Central memory CD4-positive, alpha-beta T cell (primary cell): Measurements from ENCODE around the gene TMEM14A.
A peak's percentile ranks its signal among the peaks of the same experiment; 100 is the strongest.
"Not testable (repeated sequence)": the region's sequence is repeated elsewhere in the genome, so short reads cannot be mapped to it uniquely, and the experiment has no call there.

Source experiments
- DNase-seq: peaks from one replicate; pipeline ENCODE4 v3.0.0; 2022

Gene TMEM14A

DNA sequence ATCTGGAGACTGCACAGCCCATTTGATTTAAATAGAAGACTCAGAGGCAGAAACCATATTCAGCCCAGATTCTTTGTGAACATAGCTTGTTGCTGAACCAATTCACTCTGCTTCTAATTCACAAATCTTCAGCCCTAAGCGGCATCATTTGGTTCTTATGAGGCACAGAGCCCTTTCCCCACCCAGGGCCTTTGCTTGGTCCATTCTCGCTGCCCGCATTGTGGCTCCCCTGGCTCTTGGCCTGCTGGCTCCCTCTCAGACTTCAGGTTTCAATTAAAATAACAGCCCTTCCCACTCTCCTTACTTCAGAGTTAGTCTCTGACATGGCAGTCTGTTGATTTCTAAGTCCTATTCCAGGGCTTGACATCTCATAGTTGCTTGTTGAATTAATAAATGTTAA lies 9.4 kb upstream of the TMEM14A start:
- DNase-seq: no peak

DNA sequence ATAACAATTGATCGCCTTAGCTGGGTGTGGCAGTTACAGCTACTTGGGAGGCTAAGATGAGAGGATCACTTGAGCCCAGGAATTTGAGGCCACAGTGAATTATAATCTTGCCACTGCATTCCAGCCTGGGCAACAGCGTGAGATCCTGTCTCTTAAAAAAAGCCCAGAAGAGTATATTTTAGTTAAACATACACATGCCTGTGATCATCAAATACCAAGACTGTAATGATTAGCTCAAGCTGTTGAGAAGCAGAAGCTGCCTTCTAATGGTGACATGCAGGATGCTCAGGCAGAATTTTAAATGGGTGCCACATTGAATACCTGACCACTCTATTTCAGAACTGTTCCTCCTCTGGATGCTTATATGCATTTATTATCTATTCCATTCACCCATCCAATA lies 8.9 kb upstream of the TMEM14A start:
- no peak for DNase-seq

DNA sequence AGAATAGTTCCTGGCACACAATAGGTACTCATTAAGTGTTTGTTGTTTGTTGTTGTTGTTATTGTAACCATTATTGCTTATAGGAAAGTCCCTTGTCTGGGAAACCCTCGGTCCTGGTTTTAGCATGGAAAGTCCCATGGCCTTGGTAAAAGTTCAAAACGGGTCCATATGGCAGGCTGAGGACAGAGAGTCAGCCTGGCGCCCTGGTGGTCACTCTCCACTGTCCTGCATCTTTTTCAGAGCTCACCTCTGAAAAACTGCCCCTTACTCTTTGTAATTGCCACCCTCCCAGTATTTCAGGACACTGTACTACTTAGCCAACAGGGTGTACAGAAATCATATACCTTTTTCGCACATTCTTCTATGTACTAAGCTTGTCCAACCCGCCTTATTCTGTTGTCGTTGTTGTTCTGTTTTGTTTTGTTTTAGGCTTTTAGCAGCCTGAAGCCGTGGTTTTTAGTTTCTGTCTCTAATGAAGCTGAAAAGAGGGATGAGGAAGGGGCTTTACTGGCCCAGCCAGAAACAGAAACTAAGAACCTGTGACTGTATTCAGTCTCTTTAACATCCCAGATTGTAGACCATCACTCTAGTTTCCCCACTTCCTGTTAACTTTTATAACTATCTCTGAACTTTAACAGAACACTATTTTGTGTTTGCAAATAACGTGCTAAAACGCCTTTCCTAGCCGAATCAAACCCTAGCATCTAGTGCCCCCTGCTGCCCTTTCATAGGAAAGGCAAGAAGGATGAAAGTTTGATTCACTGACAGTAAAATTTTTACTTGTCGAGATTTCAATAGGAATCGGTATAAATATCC lies 7.6 kb upstream of the TMEM14A start:
- DNase-seq: peak; percentile 63

DNA sequence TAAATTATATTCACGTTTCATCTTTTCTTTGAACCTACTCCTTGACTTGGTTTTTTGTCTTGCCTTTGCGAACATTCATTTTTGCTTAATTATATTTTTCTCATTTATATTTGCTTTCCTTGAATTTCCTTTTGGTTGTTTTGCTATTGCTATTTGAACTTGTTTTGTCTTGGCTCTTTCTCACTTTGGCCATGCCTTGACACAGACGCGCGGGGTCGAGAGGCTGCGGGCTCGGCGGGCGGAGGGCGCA lies 7.1 kb upstream of the TMEM14A start:
- no peak for DNase-seq

DNA sequence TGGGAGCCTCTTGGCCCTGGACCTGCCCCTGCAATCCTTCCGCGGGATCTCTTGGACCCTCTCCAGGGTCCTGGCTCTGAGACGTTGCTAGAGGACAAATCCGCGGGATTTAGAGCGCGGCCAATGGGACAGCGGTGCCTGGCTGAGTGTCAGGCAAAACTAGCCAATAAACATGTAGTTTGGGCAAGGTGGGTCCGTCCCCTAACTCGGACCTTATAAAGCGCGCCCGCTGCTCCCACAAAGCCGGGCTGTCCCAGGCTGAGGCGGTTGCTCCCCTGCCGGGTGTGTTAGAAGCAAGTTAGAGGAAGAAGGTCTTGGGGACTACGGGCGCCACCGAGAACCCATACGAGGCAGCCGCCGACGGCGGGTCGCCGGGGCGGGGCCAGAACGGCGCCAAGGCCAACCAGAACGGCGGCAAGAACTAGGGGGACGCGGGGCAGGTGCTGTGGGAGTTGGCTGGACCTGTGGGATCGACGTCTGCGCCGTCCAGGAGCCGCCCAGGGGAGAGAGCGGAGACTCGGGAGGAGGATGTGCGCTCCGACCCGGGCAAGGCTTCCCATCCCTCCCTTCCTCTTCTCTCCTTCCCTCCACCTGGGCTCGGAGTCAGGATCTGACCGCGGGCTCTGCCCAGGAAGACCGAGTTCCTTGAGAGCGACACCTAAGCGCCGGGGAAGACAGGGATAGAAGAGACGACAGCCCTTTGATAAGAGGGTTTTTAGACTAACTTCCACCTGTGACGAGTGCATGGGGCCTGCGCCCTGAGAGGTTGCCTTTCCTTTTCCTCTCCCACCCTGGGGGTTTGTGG lies 6.5 kb upstream of the TMEM14A start:
- DNase-seq: peak; percentile 34

DNA sequence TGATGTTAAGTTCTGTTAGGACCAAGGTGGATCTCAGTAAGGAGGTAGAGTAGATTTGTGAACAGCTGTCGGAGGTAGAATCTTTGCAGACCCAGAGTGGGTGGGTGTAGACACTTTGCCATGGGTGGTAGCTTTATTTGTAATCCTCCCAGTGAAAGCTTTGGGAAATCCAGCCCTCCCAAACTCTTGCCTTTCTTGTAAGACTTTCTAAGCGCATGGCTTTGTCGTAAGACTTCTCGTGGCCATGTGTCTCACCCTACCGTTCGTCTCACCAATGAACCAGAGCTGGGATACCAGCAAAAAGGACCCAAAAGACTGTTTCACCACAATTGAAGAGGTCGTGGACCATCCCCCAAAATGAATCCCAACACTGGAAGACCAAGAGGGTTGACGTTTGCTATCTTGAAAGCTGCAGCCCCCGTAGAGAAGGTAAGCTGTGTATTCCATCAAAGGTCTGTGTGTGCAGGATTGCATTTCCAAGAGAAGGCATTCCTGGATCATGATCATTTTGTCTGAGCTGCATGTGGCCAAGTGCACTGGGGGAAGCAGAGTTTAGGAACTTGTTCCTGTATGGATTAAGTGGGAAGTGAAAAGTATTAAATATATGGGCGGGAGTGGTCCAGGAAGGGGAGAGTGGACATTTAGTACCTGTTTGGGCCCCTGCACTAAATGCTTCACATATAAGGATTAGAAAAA lies 5.8 kb upstream of the TMEM14A start:
- DNase-seq: no peak

DNA sequence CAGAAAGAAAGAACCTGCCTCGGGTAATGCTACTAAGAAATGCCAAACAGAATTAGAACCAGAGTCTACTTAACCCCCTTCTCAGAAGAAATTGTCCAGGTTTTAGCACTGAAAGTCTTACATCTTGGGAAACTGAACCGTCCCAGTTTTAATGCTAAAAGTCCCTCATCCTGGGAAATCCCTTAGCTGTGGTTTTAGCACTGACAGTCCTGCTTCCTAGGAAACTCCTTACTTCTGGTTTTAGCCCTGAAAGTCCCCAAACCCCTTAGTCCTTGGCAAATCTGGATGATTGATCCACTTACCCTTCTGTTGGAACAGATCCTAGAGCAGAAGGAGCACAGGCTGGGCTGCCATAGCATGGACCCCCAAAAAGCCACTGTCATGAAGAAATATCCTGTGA lies 4.8 kb upstream of the TMEM14A start:
- no peak for DNase-seq

DNA sequence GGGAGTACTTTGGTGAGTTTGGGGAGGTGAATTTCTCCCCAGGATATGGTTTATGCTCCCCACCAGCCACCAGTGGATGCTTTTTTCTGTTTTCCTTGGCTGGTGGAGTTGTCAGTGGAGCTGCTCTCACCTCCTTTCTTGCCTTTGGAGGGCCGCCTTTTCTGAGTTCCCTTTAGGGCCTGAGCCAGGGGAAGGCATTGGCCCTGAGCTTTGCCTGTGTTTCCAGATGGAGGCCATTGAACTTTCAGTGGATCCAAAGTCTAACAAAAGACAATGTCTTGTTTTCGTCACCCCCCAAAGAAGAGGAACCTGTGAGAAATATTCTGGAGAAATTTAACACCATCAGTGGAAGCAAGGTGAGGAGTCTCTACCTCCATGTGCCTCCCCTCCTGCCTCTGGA lies 4.4 kb upstream of the TMEM14A start:
- DNase-seq: no peak

DNA sequence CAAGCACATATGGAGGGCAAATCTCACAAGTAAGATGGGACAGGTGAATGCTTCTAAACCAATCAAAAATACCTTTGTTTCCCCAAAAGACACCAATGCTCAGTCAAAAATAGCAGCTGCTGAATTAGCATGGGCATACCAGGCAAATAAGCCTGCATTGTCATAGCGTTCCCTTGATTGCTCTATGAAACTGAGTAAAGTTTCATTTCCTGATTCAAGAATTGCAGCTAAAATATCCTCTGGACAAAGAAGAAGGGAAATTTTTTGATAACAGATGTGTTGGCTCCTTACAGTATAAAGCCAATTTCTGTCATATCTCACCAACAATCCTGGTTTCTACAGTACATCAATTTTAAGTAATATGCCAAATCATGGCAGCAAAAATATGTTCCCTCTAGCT lies 3.3 kb upstream of the TMEM14A start:
- no peak for DNase-seq

DNA sequence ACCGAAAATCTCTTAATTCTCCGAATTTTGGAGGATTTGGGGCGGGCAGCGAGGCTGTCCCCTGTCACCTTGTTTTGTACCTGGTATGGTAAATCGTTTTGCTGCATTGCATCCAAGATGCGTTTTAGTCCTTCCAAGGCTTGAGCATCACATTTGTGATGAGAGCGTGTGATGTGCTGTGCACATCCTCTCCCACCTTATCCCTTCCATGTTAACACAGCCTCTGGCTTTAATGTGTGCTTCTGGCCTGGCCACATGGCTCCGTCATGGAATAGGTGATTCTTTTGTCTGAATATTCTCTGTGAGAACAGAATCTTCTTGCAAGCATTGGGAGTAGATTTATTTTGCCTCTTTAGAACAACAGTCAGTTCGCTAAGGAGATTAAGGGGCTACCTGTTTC lies 763 bp downstream of the TMEM14A start:
- DNase-seq: no peak

DNA sequence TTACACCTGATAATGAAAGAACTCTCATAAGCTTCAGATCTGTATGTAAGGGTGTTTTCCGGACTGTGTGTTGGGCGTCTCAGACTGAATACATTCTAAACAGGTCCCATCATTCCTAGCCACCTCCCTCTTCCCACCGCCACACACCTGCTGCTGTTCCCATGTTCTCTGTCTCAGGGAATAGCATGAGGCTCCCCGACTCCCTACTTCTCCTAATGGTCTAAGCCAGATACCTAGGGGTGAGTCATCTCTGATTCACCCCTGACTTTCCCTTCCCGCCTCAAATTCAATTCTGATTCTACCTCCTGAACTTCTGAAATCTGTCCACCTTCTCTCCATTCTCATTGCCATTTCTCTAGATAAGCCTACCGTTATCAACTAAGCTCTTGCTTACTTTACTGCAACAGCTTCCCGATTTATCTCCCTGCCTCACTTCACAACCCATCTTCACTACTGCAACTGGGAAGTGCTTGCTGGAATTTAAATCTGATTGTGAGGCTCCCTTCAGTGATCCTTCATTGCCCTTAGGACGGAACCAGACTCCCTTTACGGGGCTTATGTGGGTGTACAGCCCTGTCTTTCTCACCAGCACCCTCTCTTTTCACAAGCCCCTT lies 1.6 kb downstream of the TMEM14A start:
- no peak for DNase-seq

DNA sequence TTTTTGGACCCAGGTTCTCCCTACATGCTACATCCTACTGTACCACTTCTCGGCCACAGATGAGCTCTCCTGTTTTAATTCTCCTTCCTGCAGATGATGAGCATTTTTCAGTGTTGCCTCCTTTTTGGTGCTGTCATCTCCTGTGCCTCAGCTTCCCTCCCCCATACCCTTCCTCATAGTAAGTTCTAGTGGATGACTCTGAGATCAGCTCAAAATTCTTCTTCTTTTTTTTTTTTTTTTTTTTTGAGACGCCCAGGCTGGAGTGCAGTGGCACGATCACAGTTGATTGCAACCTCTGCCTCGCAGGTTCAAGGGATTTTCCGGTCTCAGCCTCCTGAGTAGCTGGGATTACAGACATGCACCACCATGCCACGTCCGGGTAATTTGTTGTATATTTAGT lies 3.8 kb downstream of the TMEM14A start:
- no peak for DNase-seq

DNA sequence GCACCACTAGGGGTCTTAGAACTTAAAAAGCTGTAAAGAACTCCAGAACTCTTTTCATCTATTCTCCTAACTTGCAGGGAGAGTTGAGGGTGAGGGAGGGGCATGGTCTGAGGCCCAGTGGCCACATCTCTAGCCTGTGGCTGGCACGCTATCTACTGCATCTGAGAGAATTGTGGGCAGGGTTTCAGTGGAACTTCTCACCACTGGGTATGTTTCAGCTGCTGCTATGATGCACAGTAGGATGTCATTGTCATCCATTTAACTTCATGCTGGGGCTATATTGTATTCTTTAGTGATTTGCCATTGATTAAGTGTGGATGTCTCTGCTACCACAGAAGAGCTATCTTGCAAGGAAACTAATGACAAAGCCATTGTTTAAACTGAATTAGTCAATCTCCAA lies 4.5 kb downstream of the TMEM14A start:
- DNase-seq: no peak

DNA sequence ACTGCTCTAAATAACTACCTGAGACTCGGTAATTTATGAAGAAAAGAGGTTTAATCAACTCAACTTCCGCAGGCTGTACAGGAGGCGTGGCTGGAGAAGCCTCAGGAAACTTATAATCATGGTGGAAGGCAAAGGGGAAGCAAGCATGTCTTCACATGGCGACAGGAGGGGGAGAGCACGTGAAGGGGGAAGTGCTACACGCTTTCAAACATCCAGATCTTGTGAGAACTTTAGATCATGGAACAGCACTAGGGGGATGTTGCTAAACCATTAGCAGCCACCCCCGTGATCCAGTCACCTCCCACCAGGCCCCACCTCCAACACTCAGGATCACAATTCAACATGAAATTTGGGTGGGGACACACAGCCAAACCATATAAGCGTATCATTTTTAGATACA lies 5.7 kb downstream of the TMEM14A start:
- not testable (repeated sequence) for DNase-seq

DNA sequence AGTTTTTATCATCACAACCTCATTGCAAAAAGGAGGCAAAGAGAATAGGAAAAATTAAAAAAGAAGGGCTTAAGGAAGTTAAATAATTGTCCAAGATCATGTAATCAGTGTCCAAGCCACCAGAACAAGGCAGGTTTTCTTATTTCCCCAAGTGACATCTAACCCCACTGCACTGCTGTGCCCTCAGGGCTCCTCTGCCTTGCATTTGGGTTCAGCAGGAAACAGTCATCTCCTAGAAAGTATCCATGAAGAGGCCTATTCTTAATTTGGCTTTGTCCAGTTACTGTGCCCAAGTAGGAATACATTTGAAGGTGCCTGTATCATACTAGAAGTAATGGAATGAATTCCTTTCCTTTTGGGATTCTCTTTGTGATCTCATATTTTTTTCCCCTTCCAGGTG lies 10.5 kb downstream of the TMEM14A start:
- DNase-seq: no peak

DNA sequence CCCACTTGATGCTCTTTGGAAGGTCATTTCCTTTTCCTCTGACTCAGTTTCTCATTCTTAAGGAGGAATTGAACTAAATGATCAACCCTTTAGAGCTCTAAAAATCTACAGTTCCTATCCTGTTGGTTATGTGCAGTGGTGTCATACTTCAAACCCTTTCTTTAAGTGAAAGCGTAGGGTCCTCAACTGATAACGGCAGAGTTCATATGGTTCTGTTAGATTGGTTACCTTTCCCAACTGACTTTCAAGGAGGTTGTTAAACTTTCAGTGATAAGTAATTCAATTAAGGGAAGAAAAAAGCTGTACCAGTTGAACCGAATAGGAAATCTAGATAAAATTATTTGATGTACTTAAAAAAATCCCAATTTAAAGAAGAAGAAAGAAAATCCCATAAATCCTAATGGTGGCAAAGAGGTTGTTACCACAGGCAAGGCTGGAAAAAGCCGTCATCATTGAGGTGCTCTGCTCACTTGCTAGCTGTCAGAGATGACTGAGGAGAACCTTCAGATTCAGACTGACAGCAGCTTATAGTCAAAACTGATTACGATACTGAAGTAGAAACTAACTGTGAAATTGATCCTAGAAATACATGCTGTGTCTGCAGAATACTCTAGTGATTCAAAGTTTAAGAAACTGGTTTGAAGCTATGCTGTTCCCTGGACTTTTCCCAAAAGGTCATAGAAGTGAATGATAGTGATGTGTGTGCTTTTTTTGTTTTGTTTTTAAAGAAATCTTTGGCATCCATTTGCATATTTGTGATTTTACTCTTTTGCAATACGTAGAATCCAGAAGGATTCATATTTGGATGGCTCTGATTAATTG lies 16.2 kb downstream of the TMEM14A start:
- DNase-seq: no peak

DNA sequence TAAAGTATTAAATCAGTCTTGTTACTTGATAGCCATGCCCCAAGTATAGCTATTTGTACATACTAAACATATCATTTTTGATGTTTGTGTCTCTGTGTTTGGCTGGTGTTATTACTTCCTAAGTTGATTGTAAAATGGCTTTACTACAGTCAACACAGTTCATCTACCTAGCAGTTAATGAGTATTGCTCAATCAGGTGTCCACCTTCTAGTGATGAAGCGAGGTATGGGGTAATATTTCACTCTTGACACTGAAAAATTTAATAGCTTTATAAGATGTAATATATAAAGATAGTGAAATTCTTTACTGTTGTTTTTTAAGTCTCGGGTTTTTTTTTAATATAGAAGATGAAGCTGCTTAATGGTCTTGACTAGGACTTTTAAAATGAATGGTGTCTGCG lies 18.9 kb downstream of the TMEM14A start:
- DNase-seq: no peak

DNA sequence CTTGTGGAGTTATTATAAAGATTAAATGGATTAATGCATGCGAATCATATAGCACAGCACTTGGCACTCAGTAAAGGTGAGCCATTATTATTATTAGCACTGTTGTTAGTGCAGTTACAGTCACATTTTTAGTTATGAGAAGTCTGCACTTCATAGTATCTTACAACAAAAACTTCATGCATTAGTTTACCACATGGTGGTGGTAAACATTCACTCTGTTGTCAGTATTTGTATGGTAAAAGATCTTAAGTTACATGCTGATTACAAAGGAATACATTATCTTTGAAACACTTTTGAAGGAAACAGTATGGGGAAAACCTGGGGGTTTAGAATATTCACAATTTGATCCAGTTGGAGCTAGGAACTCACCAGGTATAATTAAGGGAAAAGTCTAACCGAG lies 20.8 kb downstream of the TMEM14A start:
- no peak for DNase-seq

DNA sequence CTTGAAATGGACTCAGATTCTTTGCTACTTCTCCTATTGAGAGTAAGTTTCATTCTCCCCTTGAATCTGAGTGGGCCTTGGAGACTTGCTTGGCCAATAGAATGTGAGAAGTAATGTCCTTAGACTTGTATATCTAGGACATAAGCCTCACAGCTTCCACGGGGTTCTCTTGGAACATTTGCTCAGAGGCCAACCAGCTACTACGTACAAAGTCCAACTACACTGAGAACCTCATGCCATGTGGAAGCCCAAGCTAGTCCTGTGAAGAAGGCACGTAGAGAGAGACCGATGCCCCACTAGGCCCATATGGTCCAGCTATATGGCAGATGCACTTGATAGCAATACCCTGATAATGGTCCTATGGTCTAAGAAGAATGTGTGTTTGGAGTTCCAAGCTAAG lies 22.9 kb downstream of the TMEM14A start:
- no peak for DNase-seq

DNA sequence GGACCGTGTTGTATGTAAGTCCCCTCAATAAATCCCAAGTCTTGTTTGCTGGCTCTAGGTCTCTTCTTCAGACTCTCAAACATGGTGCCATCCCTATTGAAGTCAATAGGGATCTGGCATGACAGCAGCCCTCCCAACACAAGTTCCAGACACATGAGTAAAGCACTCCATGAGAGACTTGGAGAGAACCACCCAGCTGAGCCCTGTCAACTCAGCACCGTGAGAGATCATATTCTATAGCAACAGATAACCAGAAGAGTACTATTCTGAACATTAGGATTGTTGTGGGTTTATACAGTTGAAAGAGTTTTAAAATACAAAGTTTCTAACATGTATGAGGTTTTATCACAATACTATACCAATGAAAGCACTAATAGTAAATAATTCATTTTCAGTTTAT lies 23.5 kb downstream of the TMEM14A start:
- no peak for DNase-seq

DNA sequence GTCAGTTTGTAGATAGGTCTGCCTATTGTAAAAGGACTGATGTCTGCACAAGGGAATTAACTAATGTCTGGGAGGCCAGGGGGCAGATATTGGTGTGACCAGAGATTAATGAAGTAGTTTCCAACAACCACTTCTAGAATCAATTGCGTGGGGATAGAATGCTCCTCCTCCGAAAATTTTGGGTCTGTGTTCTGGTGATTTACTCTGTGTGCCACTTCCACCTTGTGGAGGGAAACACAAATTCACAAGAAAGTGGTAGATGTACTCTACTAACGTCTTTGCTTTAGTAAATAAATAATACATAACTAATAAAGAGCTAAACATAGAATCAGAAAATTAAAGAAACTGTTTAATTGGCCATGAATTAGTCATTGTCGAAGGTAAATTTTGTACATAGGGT lies 25.5 kb downstream of the TMEM14A start:
- DNase-seq: no peak

DNA sequence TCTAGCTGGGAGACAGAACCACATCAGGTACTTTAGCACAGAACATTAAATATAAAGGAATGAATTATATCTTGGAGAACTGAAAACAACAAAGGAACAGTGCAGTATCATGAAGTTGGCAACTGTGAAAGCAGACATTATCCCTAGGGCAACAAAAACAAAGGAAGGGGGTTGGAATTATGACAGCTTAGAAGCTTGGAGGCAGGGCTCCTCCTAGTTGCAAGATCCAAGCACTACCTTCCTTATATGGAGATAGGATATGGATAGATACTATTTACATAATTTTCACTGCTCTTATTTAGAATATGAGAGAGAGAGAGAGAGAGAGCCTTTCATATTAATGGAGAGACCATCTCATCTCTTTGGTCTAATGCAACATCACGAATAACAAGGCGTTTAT lies 27.0 kb downstream of the TMEM14A start:
- no peak for DNase-seq

DNA sequence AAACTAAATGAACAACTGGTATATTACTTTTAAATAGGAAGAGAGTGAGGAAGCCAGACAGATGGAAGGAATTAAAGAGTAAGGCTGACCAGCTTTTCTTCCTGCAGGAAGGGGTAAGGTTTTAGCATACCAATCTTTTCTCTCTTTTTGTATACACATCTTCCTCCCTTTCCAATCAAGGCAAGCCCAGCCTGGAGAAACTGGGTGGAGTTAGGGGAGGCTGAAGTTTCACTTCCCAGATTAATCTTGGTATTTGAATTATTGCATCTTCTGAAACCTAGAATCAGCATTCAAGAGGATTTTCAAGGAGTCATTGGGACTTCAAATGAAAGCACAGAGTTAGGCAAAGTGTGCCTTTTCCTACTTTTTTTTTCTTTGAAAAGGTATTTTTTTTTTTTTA lies 33.1 kb downstream of the TMEM14A start:
- no peak for DNase-seq
